HCT116 (cell line): ENCODE data around the gene MCRIP2.

Source experiments
- CTCF ChIP-seq, 3 experiments: fragments of 200-600 bp in 1 of 3; sonication (generic) in 1 of 3; IDR thresholded peaks in 2 of 3; conservative IDR thresholded peaks in 1 of 3; 2 replicates each; pipeline ENCODE4 v1.5.1; 2012 to 2017; ENCODE audit warnings: low read depth in 2 of 3, low read length in 2 of 3, antibody characterized with exemption in 1 of 3, borderline replicate concordance in 1 of 3, control low read depth in 1 of 3, mild to moderate bottlenecking in 1 of 3, mixed read lengths in 1 of 3, mixed run types in 1 of 3, moderate library complexity in 1 of 3; ENCODE audit not compliant: insufficient read depth in 1 of 3
- EZH2 ChIP-seq: fragments of 200-600 bp; sonication (generic); IDR thresholded peaks from 2 replicates; pipeline ENCODE4 v1.6.1; 2017; ENCODE audit warnings: antibody characterized with exemption, mixed run types
- POLR2A ChIP-seq: IDR thresholded peaks from 2 replicates; pipeline ENCODE4 v1.7.0; 2011; ENCODE audit warnings: borderline replicate concordance; ENCODE audit not compliant: insufficient read depth, insufficient read length; ENCODE audit errors: extremely low read depth
- POLR2AphosphoS5 ChIP-seq: IDR thresholded peaks from 2 replicates; pipeline ENCODE4 v1.6.1; 2011; ENCODE audit warnings: mild to moderate bottlenecking, low read depth, low read length, moderate library complexity
- RAD21 ChIP-seq: IDR thresholded peaks from 2 replicates; pipeline ENCODE4 v1.6.1; 2012; ENCODE audit warnings: low read depth, mild to moderate bottlenecking
- REST ChIP-seq: IDR thresholded peaks from 2 replicates; pipeline ENCODE4 v1.6.1; 2012; ENCODE audit warnings: low read depth
- TF ChIP-seq, protein P1 (sequence below): IDR thresholded peaks from 2 replicates; pipeline ENCODE4 v1.6.1; 2011; ENCODE audit warnings: mild to moderate bottlenecking, low read length, moderate library complexity; ENCODE audit not compliant: insufficient replicate concordance; ENCODE audit errors: extremely low read depth

- TF ChIP-seq RAD21 = no peak
- TF ChIP-seq CTCF (IDR thresholded peaks at IDR 0.05 in 2 of 3, conservative IDR thresholded peaks at IDR 0.05 in 1 of 3; ENCODE audit: borderline replicate concordance in 1 of 3, insufficient read depth in 1 of 3, low read depth in 2 of 3, low read length in 2 of 3) = no peak
- no peak for TF ChIP-seq POLR2A
- TF ChIP-seq EZH2 = no peak
- no peak for TF ChIP-seq POLR2AphosphoS5
- no peak for TF ChIP-seq REST
- TF ChIP-seq, protein P1, sequence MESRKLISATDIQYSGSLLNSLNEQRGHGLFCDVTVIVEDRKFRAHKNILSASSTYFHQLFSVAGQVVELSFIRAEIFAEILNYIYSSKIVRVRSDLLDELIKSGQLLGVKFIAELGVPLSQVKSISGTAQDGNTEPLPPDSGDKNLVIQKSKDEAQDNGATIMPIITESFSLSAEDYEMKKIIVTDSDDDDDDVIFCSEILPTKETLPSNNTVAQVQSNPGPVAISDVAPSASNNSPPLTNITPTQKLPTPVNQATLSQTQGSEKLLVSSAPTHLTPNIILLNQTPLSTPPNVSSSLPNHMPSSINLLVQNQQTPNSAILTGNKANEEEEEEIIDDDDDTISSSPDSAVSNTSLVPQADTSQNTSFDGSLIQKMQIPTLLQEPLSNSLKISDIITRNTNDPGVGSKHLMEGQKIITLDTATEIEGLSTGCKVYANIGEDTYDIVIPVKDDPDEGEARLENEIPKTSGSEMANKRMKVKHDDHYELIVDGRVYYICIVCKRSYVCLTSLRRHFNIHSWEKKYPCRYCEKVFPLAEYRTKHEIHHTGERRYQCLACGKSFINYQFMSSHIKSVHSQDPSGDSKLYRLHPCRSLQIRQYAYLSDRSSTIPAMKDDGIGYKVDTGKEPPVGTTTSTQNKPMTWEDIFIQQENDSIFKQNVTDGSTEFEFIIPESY = no peak
Measured at GRCh38 chr16:632486-633335, 8.9 kb upstream of the MCRIP2 start.
